Activated T-cell treated with anti-CD3 and anti-CD28 coated beads, Interleukin-2, amount 50 U/mL, for 24 hours (primary cell): ENCODE measurements around the gene RHOB.
A peak's percentile ranks its signal among the peaks of the same experiment; 100 is the strongest.
"Not testable (repeated sequence)": the region's sequence is repeated elsewhere in the genome, so short reads cannot be mapped to it uniquely, and the experiment has no call there.

Source experiments
- DNase-seq: peaks from one replicate; pipeline ENCODE4 v3.0.0-alpha.2; 2020
- H3K27ac Mint-ChIP-seq: 2 replicates; pipeline ENCODE4 v1.8.0; 2020; ENCODE audit warnings: mild to moderate bottlenecking, mixed read lengths
- H3K27me3 Mint-ChIP-seq: 2 replicates; pipeline ENCODE4 v1.8.0; 2020; ENCODE audit warnings: mixed read lengths
- H3K36me3 Mint-ChIP-seq: 2 replicates; pipeline ENCODE4 v1.8.0; 2020; ENCODE audit warnings: low read depth, mixed read lengths
- H3K4me1 Mint-ChIP-seq: 2 replicates; pipeline ENCODE4 v1.8.0; 2020; ENCODE audit warnings: low read depth, mixed read lengths
- H3K4me3 Mint-ChIP-seq: 2 replicates; pipeline ENCODE4 v1.8.0; 2020; ENCODE audit warnings: mild to moderate bottlenecking, moderate library complexity, mixed read lengths
- H3K9me3 Mint-ChIP-seq: 2 replicates; pipeline ENCODE4 v1.8.0; 2020; ENCODE audit warnings: mixed read lengths

Gene RHOB

GRCh38 chr2:20417230-20417821, 29.5 kb upstream of the RHOB start:
- H3K4me1 Mint-ChIP-seq, H3K9me3 Mint-ChIP-seq, DNase-seq, H3K4me3 Mint-ChIP-seq, H3K36me3 Mint-ChIP-seq, H3K27ac Mint-ChIP-seq: not testable (repeated sequence)
- peaks cover 25% of the 10 kb centered on the region for H3K27me3 Mint-ChIP-seq

- H3K9me3 Mint-ChIP-seq: no peaks in the 10 kb centered on the region
- no peak for DNase-seq
- no peak overlapping the region for H3K4me3 Mint-ChIP-seq
- H3K4me1 Mint-ChIP-seq: no peaks in the 10 kb centered on the region
- no peaks in the 10 kb centered on the region for H3K36me3 Mint-ChIP-seq
- H3K27me3 Mint-ChIP-seq: peaks cover 25% of the 10 kb centered on the region
- H3K27ac Mint-ChIP-seq: no peak overlapping the region
These were observed 28.4 kb upstream of the RHOB start for GRCh38 chr2:20418519-20418918.

DNA sequence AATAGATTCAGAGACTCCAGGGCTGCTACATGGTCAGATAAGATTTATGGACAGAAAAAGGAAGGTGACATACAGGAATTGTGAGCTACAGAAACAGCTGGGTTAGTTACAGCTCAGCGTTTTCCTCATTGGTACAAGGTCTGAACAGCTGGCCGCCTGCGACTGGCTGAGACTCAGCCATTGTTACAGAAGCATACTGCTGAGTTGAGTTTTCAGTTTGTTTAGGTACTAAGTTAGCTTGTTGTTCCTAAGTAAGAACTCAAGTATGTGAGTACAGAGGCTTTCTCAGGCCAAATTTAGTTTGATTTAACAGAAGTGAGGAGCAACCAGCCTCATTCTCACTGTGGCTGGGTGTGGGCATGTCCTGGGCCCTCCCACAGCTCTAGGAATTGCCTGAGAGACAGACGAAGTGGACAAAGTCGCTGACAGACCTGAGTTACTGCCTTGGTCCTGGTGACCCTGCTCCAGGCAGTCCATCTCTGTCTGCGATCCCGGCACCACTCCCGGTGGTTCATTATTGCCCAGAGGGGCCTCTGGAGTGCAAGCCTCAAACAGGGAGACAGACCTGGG, 27.8 kb upstream of the RHOB start:
- Mint-ChIP-seq H3K4me3 (no peak overlapping the region), H3K36me3 (no peaks in the 10 kb centered on the region), H3K4me1 (peaks cover 1% of the 10 kb centered on the region), H3K27me3 (peaks cover 25% of the 10 kb centered on the region), H3K9me3 (no peaks in the 10 kb centered on the region), H3K27ac (no peak overlapping the region)
- no peak for DNase-seq

- peaks cover 22% of the 10 kb centered on the region for H3K27me3 Mint-ChIP-seq
- peaks cover 6% of the 10 kb centered on the region for H3K4me1 Mint-ChIP-seq
These were observed 27.1 kb upstream of the RHOB start for GRCh38 chr2:20419752-20420151.

DNA sequence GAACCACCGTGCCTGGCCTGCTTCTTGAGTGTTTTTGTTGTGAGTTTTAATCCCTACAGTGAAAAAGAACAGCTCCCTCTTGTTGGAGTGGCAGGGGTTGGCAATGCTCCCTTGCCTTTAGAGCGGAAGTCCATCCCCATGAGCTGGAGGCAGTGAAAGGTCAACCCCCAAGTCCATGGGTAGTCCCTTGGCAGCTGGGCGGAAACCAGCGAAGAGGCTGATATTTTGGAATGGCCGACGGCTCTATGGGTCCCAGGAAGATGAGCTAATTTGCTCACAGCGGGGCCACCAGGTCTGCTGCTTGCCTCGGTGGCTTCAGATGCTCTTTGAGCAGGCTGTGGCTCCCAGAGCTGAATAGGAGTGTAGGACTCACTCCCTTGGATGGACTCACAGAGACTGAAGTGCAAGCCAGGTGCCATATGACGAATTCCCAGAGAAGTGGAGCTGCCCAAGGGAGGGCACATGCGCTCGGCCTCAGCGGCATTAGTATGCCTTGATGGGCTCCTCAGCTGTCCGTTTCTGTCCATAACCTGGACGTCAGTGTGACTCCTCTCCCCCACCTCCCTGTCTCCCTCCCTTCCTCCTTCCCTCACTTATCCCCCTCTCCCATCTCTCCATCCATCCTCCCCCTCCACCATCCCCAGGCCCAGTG, 25.4 kb upstream of the RHOB start:
- H3K27ac Mint-ChIP-seq: no peak overlapping the region
- H3K9me3 Mint-ChIP-seq: no peaks in the 10 kb centered on the region
- H3K36me3 Mint-ChIP-seq: no peaks in the 10 kb centered on the region
- no peak for DNase-seq
- peaks cover 11% of the 10 kb centered on the region for H3K27me3 Mint-ChIP-seq
- H3K4me1 Mint-ChIP-seq: peaks cover 15% of the 10 kb centered on the region
- no peak overlapping the region for H3K4me3 Mint-ChIP-seq

More at GRCh38 chr2:20419752-20420151, 27.1 kb upstream of the RHOB start:
- Mint-ChIP-seq H3K36me3 (no peaks in the 10 kb centered on the region), H3K27ac (no peak overlapping the region), H3K9me3 (no peaks in the 10 kb centered on the region), H3K4me3 (no peak overlapping the region)
- no peak for DNase-seq

DNA sequence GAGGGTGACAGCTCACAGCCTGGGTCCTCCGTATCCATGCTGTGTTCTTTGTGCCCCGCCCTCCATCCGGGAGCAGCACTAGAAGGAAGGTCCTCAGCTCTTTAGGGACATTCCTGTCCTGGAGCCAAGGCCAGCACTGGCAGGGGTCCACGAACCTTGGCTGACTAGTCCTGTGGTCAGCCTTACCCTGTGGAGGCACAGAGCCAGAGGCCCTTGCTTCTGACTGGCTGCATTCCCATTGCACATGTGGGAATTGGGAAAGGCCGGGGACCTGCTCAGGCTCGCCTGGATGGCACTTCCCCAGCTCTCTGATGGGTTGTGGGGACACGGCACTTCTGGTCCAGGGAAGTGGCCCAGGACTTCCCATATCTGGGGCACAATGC, 24.9 kb upstream of the RHOB start:
- no peaks in the 10 kb centered on the region for H3K9me3 Mint-ChIP-seq
- H3K27ac Mint-ChIP-seq: no peak overlapping the region
- peaks cover 6% of the 10 kb centered on the region for H3K27me3 Mint-ChIP-seq
- DNase-seq: no peak
- H3K4me1 Mint-ChIP-seq: peaks cover 15% of the 10 kb centered on the region
- H3K36me3 Mint-ChIP-seq: no peaks in the 10 kb centered on the region
- H3K4me3 Mint-ChIP-seq: no peak overlapping the region

DNA sequence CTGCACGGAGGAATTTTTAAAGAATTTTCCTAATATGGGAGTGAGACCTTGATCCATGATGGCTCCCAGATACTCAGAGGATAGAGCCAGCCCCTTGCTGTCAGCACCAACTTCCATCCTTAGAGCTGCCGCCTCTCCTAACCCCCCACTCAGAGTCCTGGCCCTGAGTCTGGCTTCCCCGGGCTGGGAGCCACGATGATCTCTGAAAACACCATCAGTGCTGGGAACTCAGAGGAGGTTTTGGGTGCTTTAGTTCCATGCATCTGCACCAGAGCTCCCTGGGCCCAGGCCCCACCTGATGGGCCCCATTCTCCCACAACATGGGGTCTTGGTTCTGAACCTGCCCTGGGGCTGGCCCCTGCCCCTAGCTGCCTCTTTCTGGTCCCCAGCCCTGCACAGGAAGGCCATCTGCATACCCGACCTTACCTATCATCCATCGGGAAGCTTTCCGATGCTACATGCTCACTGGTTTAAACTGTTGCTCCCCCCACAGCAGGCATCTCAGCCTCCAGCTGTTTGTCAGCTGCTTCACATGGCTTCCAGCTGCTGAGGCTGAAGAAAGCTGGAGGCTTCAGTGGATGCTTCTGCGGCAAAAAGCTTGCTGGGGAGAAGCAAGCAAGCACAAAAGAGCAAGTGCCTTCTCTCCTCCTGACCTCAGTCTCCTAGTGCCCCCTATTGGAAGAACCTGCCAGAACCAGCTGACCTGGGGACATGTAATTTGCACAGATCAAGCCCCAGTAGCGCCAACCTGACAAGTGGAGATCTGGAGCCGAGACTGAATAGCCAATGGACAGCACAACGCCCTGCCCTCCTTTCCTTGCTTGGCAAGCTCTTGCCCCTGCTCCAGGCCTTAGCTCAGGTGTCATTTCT, 24.2 kb upstream of the RHOB start:
- DNase-seq: no peak
- Mint-ChIP-seq H3K9me3 (no peaks in the 10 kb centered on the region), H3K4me1 (peaks cover 15% of the 10 kb centered on the region), H3K36me3 (no peaks in the 10 kb centered on the region), H3K27me3 (peaks cover 2% of the 10 kb centered on the region), H3K4me3 (no peak overlapping the region), H3K27ac (no peak overlapping the region)

DNA sequence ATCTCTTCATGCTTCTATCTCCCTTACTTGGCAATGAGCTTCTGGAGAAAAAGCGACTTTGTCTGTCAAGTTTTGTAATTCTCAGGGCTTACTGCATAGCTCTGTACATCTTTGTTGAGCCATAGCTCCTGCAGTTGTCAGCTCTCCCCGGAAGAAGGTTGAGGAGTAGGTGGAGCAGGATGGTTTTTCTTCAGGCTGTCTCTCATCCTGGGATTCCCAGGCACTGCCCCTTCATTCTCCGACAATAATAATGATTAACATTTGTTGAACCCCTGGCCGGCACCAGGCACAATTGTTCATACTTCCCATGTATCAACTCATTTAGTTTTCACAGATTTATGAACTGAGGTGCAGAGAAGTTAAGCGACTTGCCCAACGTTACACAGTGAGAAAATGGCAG, 23.5 kb upstream of the RHOB start:
- Mint-ChIP-seq H3K4me1 (peaks cover 15% of the 10 kb centered on the region), H3K4me3 (no peak overlapping the region), H3K36me3 (no peaks in the 10 kb centered on the region), H3K27ac (no peak overlapping the region), H3K9me3 (no peaks in the 10 kb centered on the region), H3K27me3 (peaks cover 2% of the 10 kb centered on the region)
- DNase-seq: no peak

GRCh38 chr2:20423847-20424246, 23.0 kb upstream of the RHOB start:
- Mint-ChIP-seq H3K36me3 (no peaks in the 10 kb centered on the region), H3K27ac (no peak overlapping the region), H3K9me3 (no peaks in the 10 kb centered on the region), H3K4me1 (peaks cover 15% of the 10 kb centered on the region), H3K4me3 (no peak overlapping the region), H3K27me3 (peaks cover 2% of the 10 kb centered on the region)
- DNase-seq: no peak

GRCh38 chr2:20424300-20425290, 22.3 kb upstream of the RHOB start:
- H3K27me3 Mint-ChIP-seq: peaks cover 2% of the 10 kb centered on the region
- H3K4me1 Mint-ChIP-seq: peaks cover 15% of the 10 kb centered on the region
- no peak for DNase-seq
- peak overlapping the region; percentile 73 for H3K27ac Mint-ChIP-seq
- no peak overlapping the region for H3K4me3 Mint-ChIP-seq
- no peaks in the 10 kb centered on the region for H3K9me3 Mint-ChIP-seq
- H3K36me3 Mint-ChIP-seq: no peaks in the 10 kb centered on the region

- no peaks in the 10 kb centered on the region for H3K36me3 Mint-ChIP-seq
- DNase-seq: no peak
- H3K27ac Mint-ChIP-seq: peak overlapping the region; percentile 73
- no peaks in the 10 kb centered on the region for H3K9me3 Mint-ChIP-seq
- peaks cover 16% of the 10 kb centered on the region for H3K4me1 Mint-ChIP-seq
- no peak overlapping the region for H3K4me3 Mint-ChIP-seq
- H3K27me3 Mint-ChIP-seq: peaks cover 2% of the 10 kb centered on the region
These were observed 21.4 kb upstream of the RHOB start for GRCh38 chr2:20425371-20425881.

GRCh38 chr2:20425884-20426283, 21.0 kb upstream of the RHOB start:
- no peak for DNase-seq
- Mint-ChIP-seq H3K36me3 (no peaks in the 10 kb centered on the region), H3K9me3 (no peaks in the 10 kb centered on the region), H3K4me1 (peaks cover 21% of the 10 kb centered on the region), H3K27me3 (peaks cover 2% of the 10 kb centered on the region), H3K27ac (no peak overlapping the region), H3K4me3 (no peak overlapping the region)

- DNase-seq: no peak
- H3K27me3 Mint-ChIP-seq: peaks cover 6% of the 10 kb centered on the region
- H3K27ac Mint-ChIP-seq: no peak overlapping the region
- H3K4me1 Mint-ChIP-seq: peaks cover 28% of the 10 kb centered on the region
- H3K36me3 Mint-ChIP-seq: no peaks in the 10 kb centered on the region
- no peak overlapping the region for H3K4me3 Mint-ChIP-seq
- H3K9me3 Mint-ChIP-seq: no peaks in the 10 kb centered on the region
These were observed 18.8 kb upstream of the RHOB start for GRCh38 chr2:20427931-20428526.
